A673 (cell line): Measurements from ENCODE around the gene EXOC2. TPM values are rescaled to one million over a fixed set of nuclear protein-coding genes. Genes with fewer than 3 reads are reported as not detected.

Source experiments
- BruUV-seq: library from RNA; stranded (reverse); fragments of 400-500 nt; replicated peaks from 2 replicates; lab custom pipeline; 2021; lab: Mats Ljungman, UMichigan
- CTCF ChIA-PET: fragments of 300-600 bp; sonication (Branson Sonifier 250); formaldehyde crosslinking; loops from one replicate; lab custom pipeline; 2022; ENCODE audit warnings: antibody characterized with exemption; lab: Charles Lee
- POLR2A ChIA-PET: fragments of 300-600 bp; sonication (Branson Sonifier 250); formaldehyde crosslinking; loops from one replicate; lab custom pipeline; 2022; ENCODE audit warnings: antibody characterized with exemption; ENCODE audit not compliant: low non-redundant PET; lab: Charles Lee
- DNase-seq: peaks from one replicate; pipeline ENCODE4 v3.0.0-alpha.2; 2015; ENCODE audit warnings: low spot score
- H3K27ac ChIP-seq: fragments of 200-600 bp; sonication (generic); 2 replicates; pipeline ENCODE4 v1.5.1; 2016; ENCODE audit warnings: mixed run types, low read depth, mild to moderate bottlenecking, mixed read lengths, antibody characterized with exemption, low read length; ENCODE audit not compliant: poor library complexity, severe bottlenecking
- H3K27me3 ChIP-seq: fragments of 200-600 bp; sonication (generic); replicated peaks from 2 replicates; pipeline ENCODE4 v1.6.1; 2017; ENCODE audit warnings: mixed run types, low read depth, mild to moderate bottlenecking, mixed read lengths, antibody characterized with exemption, low read length; ENCODE audit not compliant: insufficient read depth, poor library complexity
- H3K36me3 ChIP-seq: fragments of 200-600 bp; sonication (generic); 2 replicates; pipeline ENCODE4 v1.6.1; 2016; ENCODE audit warnings: mixed run types, mild to moderate bottlenecking, mixed read lengths, antibody characterized with exemption, low read length; ENCODE audit not compliant: insufficient read depth, poor library complexity, severe bottlenecking
- H3K4me1 ChIP-seq: fragments of 200-600 bp; sonication (generic); 2 replicates; pipeline ENCODE4 v1.6.1; 2017; ENCODE audit warnings: mixed run types, mild to moderate bottlenecking, mixed read lengths, antibody characterized with exemption, low read length; ENCODE audit not compliant: insufficient read depth, poor library complexity, severe bottlenecking
- H3K4me3 ChIP-seq: fragments of 200-600 bp; sonication (generic); 2 replicates; pipeline ENCODE4 v1.5.1; 2016; ENCODE audit warnings: low read depth, mixed run types, mild to moderate bottlenecking, mixed read lengths, low read length; ENCODE audit not compliant: poor library complexity, severe bottlenecking
- H3K9me3 ChIP-seq: fragments of 200-600 bp; sonication (generic); 2 replicates; pipeline ENCODE4 v1.6.1; 2016; ENCODE audit warnings: mixed run types, low read depth, mild to moderate bottlenecking, mixed read lengths, antibody characterized with exemption, low read length; ENCODE audit not compliant: poor library complexity, severe bottlenecking
- EZH2 ChIP-seq: fragments of 200-600 bp; sonication (generic); IDR thresholded peaks from 2 replicates; pipeline ENCODE4 v1.6.1; 2017; ENCODE audit warnings: borderline replicate concordance, low read depth, mild to moderate bottlenecking, mixed read lengths, antibody characterized with exemption, low read length; ENCODE audit not compliant: poor library complexity, severe bottlenecking
- intact Hi-C: fragments of 100-400 bp; cut with micrococcal nuclease; formaldehyde crosslinking; loops from one replicate; pipeline ENCODE4 v1.10.0; 2022; ENCODE audit not compliant: unreplicated experiment
- total RNA-seq: library from RNA; stranded (reverse); gene quantifications from 2 replicates; pipeline ENCODE4 v1.2.3, GENCODE V29; 2021
- TF ChIP-seq, protein P1 (sequence below): fragments of 300-800, 200-600 bp; sonication (generic); conservative IDR thresholded peaks from 2 replicates; pipeline ENCODE4 v1.5.1; 2017; ENCODE audit warnings: low read depth, mild to moderate bottlenecking, antibody characterized with exemption, low read length, moderate library complexity, mixed read lengths

EXOC2 gene
- total RNA-seq, 1 experiment from 2014 or later: 22.4 TPM

DNA sequence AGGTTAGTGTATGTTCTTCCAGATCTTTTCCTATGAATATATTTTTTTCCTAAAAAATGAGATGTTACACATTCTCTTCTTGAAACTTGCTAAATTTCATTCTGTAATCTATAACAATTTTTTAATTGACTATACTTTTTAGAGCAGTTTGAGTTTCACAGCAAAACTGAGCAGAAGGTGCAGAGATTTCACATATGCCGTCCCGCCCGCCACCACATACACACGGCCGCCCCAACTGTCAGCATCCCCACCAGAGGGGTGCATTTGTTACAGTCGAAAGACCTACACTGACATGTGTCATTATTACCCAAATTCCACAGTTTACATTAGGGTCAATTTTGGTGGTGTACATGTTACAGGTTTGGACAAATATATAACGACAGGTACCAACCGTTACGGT lies 184.9 kb downstream of the EXOC2 start:
- H3K4me1 ChIP-seq: no peaks in the 10 kb centered on the region
- no peaks in the 10 kb centered on the region for H3K27me3 ChIP-seq
- H3K36me3 ChIP-seq: no peaks in the 10 kb centered on the region
- TF ChIP-seq, protein P1, sequence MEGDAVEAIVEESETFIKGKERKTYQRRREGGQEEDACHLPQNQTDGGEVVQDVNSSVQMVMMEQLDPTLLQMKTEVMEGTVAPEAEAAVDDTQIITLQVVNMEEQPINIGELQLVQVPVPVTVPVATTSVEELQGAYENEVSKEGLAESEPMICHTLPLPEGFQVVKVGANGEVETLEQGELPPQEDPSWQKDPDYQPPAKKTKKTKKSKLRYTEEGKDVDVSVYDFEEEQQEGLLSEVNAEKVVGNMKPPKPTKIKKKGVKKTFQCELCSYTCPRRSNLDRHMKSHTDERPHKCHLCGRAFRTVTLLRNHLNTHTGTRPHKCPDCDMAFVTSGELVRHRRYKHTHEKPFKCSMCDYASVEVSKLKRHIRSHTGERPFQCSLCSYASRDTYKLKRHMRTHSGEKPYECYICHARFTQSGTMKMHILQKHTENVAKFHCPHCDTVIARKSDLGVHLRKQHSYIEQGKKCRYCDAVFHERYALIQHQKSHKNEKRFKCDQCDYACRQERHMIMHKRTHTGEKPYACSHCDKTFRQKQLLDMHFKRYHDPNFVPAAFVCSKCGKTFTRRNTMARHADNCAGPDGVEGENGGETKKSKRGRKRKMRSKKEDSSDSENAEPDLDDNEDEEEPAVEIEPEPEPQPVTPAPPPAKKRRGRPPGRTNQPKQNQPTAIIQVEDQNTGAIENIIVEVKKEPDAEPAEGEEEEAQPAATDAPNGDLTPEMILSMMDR: no peak
- TF ChIP-seq EZH2: no peak
- DNase-seq: no peak
- no peak overlapping the region for H3K4me3 ChIP-seq
- no peak overlapping the region for H3K27ac ChIP-seq
- ChIA-PET POLR2A (no interaction called here), CTCF (interaction anchor here (0.6 kb wide), 1 partner anchor 50 kb away, joined by 3 read pairs; no protein-coding TSS in a partner anchor)
- H3K9me3 ChIP-seq: no peaks in the 10 kb centered on the region
- no TSS peak for BruUV-seq
- intact Hi-C loops: no loop called here

DNA sequence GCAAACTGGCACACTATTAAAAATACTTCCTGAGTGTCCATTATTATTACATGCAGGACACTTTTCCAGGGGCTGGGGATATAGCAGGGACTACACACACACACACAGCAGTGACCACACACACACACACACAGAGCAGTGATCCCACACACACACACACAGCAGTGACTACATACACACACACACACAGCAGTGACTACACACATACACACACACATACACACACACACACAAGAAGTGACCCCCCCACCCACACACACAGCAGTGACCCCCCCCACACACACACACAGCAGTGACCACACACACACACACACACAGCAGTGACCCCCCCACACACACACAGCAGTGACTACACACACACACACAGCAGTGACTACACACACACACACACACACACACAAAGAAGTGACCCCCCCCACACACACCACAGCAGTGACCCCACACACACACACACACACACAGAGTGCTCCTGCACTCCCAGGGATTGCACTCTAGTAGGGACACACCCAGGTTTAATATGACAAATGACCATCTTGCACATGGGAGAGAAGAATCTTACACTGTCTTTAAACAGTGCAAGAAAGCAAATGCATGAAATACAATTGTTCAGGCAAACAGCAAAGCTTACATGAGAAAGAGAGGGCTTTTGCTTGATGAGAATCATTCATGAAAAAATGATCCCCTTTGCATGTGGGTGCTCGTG lies 185.9 kb downstream of the EXOC2 start:
- no peak for DNase-seq
- BruUV-seq: no TSS peak
- no peak overlapping the region for H3K27ac ChIP-seq
- intact Hi-C loops: no loop called here
- peaks cover 5% of the 10 kb centered on the region for H3K4me1 ChIP-seq
- TF ChIP-seq EZH2: no peak
- ChIA-PET POLR2A (no interaction called here), CTCF (interaction anchor here (0.6 kb wide), 1 partner anchor 51 kb away, joined by 3 read pairs; no protein-coding TSS in a partner anchor)
- H3K9me3 ChIP-seq: no peaks in the 10 kb centered on the region
- no peak overlapping the region for H3K4me3 ChIP-seq
- H3K27me3 ChIP-seq: no peaks in the 10 kb centered on the region
- no peaks in the 10 kb centered on the region for H3K36me3 ChIP-seq

GRCh38 chr6:506508-506907 lies 186.4 kb downstream of the EXOC2 start:
- ChIA-PET CTCF (no interaction called here), POLR2A (no interaction called here)
- Histone ChIP-seq H3K27ac (no peak overlapping the region), H3K27me3 (no peaks in the 10 kb centered on the region), H3K9me3 (no peaks in the 10 kb centered on the region), H3K4me3 (no peak overlapping the region), H3K36me3 (no peaks in the 10 kb centered on the region), H3K4me1 (peaks cover 7% of the 10 kb centered on the region)
- no peak for TF ChIP-seq EZH2
- TF ChIP-seq, protein P1: no peak
- no TSS peak for BruUV-seq
- DNase-seq: peak; percentile 8
- intact Hi-C loops: no loop called here

DNA sequence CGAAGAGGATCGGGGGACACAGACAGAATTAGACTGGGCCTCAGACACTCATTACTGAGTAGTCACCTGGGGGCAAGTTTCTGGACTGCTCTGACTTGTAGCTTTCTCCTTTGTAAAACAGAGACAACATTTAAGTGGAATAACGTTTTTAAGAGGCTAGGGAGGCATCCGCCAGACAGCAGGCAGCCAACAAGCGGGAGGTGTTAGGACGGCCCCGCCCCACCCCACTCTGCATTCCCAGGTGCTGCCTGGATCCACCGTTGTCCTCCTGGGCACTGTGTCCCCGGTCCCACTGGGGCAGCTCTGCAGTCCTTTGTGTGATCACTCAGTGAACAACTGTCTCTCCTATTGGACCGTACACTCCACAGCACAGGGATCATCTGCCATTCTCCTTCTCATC lies 187.6 kb downstream of the EXOC2 start:
- Histone ChIP-seq H3K27me3 (no peaks in the 10 kb centered on the region), H3K27ac (no peak overlapping the region), H3K9me3 (no peaks in the 10 kb centered on the region), H3K4me1 (peaks cover 7% of the 10 kb centered on the region), H3K36me3 (no peaks in the 10 kb centered on the region), H3K4me3 (no peak overlapping the region)
- no peak for TF ChIP-seq EZH2
- TF ChIP-seq, protein P1: no peak
- intact Hi-C loops: no loop called here
- DNase-seq: no peak
- POLR2A ChIA-PET: no interaction called here
- BruUV-seq: no TSS peak
- CTCF ChIA-PET: no interaction called here
